Measurements from ENCODE around the gene GSE1. TPM values are rescaled to one million over a fixed set of nuclear protein-coding genes. Genes with fewer than 3 reads are reported as not detected.

The GSE1 gene
- total and polyA plus RNA-seq, 2 donors from 2014 or later = 9.5 to 92.8 TPM

DNA sequence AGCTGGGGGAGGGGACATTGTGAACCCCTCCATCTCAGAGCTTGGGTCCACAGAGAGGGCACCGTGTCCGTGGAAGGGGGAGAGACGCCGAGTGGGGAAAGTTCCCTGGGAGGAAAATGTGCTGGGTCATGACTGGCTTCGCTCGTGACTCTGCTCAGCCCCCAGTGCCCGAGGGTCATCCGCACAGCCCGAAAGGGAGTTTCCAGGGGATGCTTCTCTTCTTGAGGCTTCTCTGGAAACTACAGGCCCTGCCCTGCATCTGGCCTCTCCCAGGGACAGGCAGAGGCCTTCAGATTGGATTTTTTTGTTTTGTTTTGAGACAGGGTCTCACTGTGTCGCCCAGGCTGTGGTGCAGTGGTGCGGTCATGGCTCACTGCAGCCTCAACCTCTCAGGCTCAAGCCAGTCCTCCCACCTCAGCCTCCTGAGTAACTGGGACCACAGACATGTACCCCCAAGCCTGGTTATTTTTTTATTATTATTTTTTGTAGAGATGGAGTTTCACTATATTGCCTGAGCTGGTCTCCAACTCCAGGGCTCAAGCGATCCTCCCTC lies 9.8 kb upstream of the GSE1 start:
- intact Hi-C loops (cut with DNase I) = no loop called here
- Histone ChIP-seq H3K4me1 (ENCODE audit: control insufficient read depth in 2 of 3, insufficient read depth in 2 of 3, low read depth in 1 of 3, low read length in 3 of 3) (peaks cover 0 to 20% (median 14%) of the 10 kb centered on the region in 3 donors), H3K9me3 (ENCODE audit: control insufficient read depth in 2 of 3, insufficient read depth in 1 of 3, low read length in 3 of 3) (no peaks in the 10 kb centered on the region), H3K4me3 (ENCODE audit: low read length in 3 of 3) (no peak overlapping the region), H3K27me3 (ENCODE audit: control insufficient read depth, insufficient read depth, low read length) (no peaks in the 10 kb centered on the region), H3K9ac (ENCODE audit: low read length in 3 of 3) (no peak overlapping the region), H3K27ac (ENCODE audit: low read depth in 2 of 2, low read length in 2 of 2) (peak overlapping the region in 1 of 2 donors; percentile 74), H3K36me3 (ENCODE audit: control insufficient read depth in 2 of 3, insufficient read depth in 3 of 3, low read length in 3 of 3) (no peaks in the 10 kb centered on the region)
- DNase-seq (no peak), FAIRE-seq (no peak)
- TF ChIP-seq, protein P1, sequence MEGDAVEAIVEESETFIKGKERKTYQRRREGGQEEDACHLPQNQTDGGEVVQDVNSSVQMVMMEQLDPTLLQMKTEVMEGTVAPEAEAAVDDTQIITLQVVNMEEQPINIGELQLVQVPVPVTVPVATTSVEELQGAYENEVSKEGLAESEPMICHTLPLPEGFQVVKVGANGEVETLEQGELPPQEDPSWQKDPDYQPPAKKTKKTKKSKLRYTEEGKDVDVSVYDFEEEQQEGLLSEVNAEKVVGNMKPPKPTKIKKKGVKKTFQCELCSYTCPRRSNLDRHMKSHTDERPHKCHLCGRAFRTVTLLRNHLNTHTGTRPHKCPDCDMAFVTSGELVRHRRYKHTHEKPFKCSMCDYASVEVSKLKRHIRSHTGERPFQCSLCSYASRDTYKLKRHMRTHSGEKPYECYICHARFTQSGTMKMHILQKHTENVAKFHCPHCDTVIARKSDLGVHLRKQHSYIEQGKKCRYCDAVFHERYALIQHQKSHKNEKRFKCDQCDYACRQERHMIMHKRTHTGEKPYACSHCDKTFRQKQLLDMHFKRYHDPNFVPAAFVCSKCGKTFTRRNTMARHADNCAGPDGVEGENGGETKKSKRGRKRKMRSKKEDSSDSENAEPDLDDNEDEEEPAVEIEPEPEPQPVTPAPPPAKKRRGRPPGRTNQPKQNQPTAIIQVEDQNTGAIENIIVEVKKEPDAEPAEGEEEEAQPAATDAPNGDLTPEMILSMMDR (IDR thresholded peaks at IDR 0.05; ENCODE audit: borderline replicate concordance, extremely low read depth, insufficient read depth) = no peak

DNA sequence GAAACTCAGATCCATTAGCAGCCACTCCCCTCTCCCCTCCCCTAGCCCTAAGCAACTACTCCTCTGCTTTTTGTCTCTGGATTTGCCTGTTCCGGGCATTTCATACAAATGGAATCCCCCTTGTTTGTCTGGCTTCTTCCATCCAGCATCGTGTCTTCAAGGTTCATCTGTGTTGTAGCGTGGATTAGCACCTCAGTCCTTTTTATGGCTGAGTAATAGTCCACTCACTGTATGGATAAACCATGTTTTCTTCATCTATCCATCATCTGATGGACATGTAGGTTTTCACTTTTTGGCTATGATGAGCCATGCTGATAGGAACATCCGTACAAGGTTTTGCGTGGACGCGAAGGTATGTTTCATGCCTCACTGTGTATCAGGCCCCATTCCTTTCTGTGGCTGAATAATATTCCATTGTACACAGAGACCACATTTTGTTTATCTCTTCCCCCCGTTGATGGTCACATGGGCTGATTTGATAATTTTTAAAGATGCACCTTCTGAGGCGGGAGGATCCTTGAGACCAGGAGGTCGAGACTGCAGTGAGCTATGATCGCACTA lies 8.9 kb upstream of the GSE1 start:
- no peak for FAIRE-seq
- H3K36me3 ChIP-seq (ENCODE audit: control insufficient read depth in 2 of 3, insufficient read depth in 3 of 3, low read length in 3 of 3) = no peaks in the 10 kb centered on the region
- TF ChIP-seq, protein P1 (IDR thresholded peaks at IDR 0.05; ENCODE audit: borderline replicate concordance, extremely low read depth, insufficient read depth) = no peak
- H3K9me3 ChIP-seq (ENCODE audit: control insufficient read depth in 2 of 3, insufficient read depth in 1 of 3, low read length in 3 of 3) = no peaks in the 10 kb centered on the region
- H3K27me3 ChIP-seq (ENCODE audit: control insufficient read depth, insufficient read depth, low read length) = no peaks in the 10 kb centered on the region
- no peak overlapping the region for H3K9ac ChIP-seq (ENCODE audit: low read length in 3 of 3)
- intact Hi-C loops (cut with DNase I) = no loop called here
- DNase-seq = no peak
- H3K4me1 ChIP-seq (ENCODE audit: control insufficient read depth in 2 of 3, insufficient read depth in 2 of 3, low read depth in 1 of 3, low read length in 3 of 3) = peaks cover 0 to 25% (median 17%) of the 10 kb centered on the region in 3 donors
- no peak overlapping the region for H3K27ac ChIP-seq (ENCODE audit: low read depth in 2 of 2, low read length in 2 of 2)
- no peak overlapping the region for H3K4me3 ChIP-seq (ENCODE audit: low read length in 3 of 3)

DNA sequence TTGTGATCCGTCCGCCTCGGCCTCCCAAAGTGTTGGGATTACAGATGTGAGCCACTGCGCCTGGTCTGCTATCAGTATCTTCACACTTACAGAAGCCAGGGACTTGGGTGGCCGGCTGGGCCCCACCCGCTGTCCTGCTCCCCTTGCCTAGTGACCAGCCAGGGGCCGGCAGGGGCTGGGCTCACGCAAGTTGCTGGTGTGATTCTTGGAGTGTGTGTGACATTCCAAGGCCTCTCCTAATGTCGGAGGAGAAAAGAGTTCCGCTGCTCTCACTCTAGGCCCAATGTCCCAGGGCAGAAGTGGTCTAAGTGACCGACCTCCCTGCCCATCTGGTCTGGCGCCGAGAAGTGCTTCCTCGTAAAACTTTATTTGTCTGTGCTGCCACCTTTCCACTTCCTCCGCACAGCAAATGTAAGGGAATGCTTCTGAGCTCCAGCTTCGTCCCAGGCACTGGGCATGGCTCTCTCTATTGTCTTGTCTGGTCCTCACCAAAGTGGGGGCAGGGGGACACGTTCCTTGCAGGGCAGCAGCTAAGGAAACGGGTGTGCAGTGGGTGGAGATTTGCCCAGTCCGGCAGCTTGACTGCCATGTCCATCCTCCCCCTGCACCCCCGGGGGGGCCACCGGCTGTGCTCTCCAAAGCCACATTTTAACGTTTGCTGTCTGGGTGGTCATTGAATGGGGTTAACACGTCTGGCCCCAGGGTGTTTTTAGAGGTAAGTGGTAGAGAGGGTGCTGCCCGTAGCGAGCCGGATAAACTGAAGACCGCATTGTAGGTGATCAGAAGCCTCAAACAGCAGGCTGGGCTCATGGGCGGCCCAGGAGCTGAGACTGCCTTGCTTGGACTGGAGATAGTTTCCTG lies 7.8 kb upstream of the GSE1 start:
- Histone ChIP-seq H3K9me3 (ENCODE audit: control insufficient read depth in 2 of 3, insufficient read depth in 1 of 3, low read length in 3 of 3) (no peaks in the 10 kb centered on the region), H3K36me3 (ENCODE audit: control insufficient read depth in 2 of 3, insufficient read depth in 3 of 3, low read length in 3 of 3) (no peaks in the 10 kb centered on the region), H3K27ac (ENCODE audit: low read depth in 2 of 2, low read length in 2 of 2) (no peak overlapping the region), H3K27me3 (ENCODE audit: control insufficient read depth, insufficient read depth, low read length) (no peaks in the 10 kb centered on the region), H3K9ac (ENCODE audit: low read length in 3 of 3) (no peak overlapping the region), H3K4me3 (ENCODE audit: low read length in 3 of 3) (no peak overlapping the region), H3K4me1 (ENCODE audit: control insufficient read depth in 2 of 3, insufficient read depth in 2 of 3, low read depth in 1 of 3, low read length in 3 of 3) (peaks cover 0 to 30% (median 17%) of the 10 kb centered on the region in 3 donors)
- intact Hi-C loops (cut with DNase I) = no loop called here
- FAIRE-seq = no peak
- DNase-seq = no peak
- TF ChIP-seq, protein P1 (IDR thresholded peaks at IDR 0.05; ENCODE audit: borderline replicate concordance, extremely low read depth, insufficient read depth) = no peak

Data from kidney (tissue), 14 donors.